ENCODE data around the gene KCNAB1. TPM values are rescaled to one million over a fixed set of nuclear protein-coding genes. Genes with fewer than 3 reads are reported as not detected.

KCNAB1 gene
- total and polyA plus RNA-seq, 2 of the 8 experiments (the other 6 are each of a cell fraction or from before 2014, with no cell fraction given): 0.51 to 2.3 TPM

DNA sequence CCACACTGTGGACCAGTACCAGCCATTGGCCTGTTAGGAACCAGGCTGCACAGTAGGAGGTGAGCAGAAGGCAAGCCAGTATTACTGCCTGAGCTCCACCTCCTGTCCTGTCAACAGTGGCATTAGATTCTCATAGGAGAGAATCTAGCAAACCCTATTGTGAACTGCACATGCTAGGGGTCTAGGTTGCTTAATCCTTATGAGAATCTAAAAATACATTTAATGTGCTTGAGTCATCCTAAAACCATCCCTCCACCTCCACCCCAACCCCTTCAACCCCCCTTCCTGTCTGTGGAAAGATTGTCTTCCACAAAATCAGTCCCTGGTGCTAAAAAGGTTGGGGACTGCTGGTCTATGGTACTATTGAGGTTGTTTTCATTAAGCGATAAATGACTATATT, 49.3 kb upstream of the KCNAB1 start:
- no peaks in the 10 kb centered on the region; a peak in 1 of 8 replicates for H3K36me3 ChIP-seq (ENCODE audit: control insufficient read depth in 2 of 4, insufficient read depth in 4 of 4, low read length in 3 of 4)
- POLR2A ChIA-PET (ENCODE audit: partially characterized antibody): no interaction called here
- no peak overlapping the region for H3K23ac ChIP-seq (ENCODE audit: insufficient read length)
- DNase-seq (ENCODE audit: low read depth in 1 of 2, low spot score in 2 of 2): no peak
- H2AK5ac ChIP-seq (ENCODE audit: low read depth, low read length): no peak overlapping the region
- no peak overlapping the region for H2BK12ac ChIP-seq (ENCODE audit: low read depth, low read length)
- H2BK120ac ChIP-seq (replicated peaks; ENCODE audit: low read depth, low read length): no peak overlapping the region
- H3K23me2 ChIP-seq (ENCODE audit: low read depth, low read length): no peaks in the 10 kb centered on the region
- no peak overlapping the region for H2BK20ac ChIP-seq (ENCODE audit: low read length)
- no peak overlapping the region for H3K4me3 ChIP-seq (ENCODE audit: extremely low read depth in 1 of 4, insufficient read depth in 2 of 4, low read depth in 3 of 4, low read length in 4 of 4)
- CTCF ChIA-PET (ENCODE audit: partially characterized antibody): interaction anchor here (0.7 to 0.8 kb wide), 2 partner anchors 11 to 36 kb away, joined by 3 to 4 read pairs; no protein-coding TSS in a partner anchor
- no peak overlapping the region for H3K56ac ChIP-seq (replicated peaks; ENCODE audit: insufficient read length, low read depth, low read length)
- no peak overlapping the region for H3K27ac ChIP-seq (ENCODE audit: low read depth, low read length)
- H3K9ac ChIP-seq (replicated peaks in 1 of 4; ENCODE audit: extremely low read depth in 1 of 4, low read depth in 3 of 4, low read length in 3 of 4): no peak overlapping the region
- no peak overlapping the region for H3K14ac ChIP-seq (ENCODE audit: insufficient read length)
- WGBS, 2 experiments (ENCODE audit: extremely low coverage in 1 of 2, insufficient coverage in 1 of 2, insufficient read length in 1 of 2, insufficient replicate concordance in 2 of 2, low coverage in 1 of 2, low lambda C conversion rate in 2 of 2, missing lambda C conversion rate in 1 of 2): 89% methylated on average over 1 of the region's 1 CpG; no CpG with 5 or more reads in 1 of the 2 experiments
- no peak overlapping the region for H3K18ac ChIP-seq (ENCODE audit: extremely low read depth, low read length)
- H2BK5ac ChIP-seq (ENCODE audit: low read depth, low read length): no peak overlapping the region
- H3K4ac ChIP-seq (replicated peaks; ENCODE audit: insufficient read length, low read depth, low read length): no peak overlapping the region
- no peaks in the 10 kb centered on the region for H3K27me3 ChIP-seq (replicated peaks in 1 of 4; ENCODE audit: control insufficient read depth in 3 of 4, extremely low read depth in 1 of 4, insufficient read depth in 3 of 4, low read length in 3 of 4)
- no peak overlapping the region for H4K8ac ChIP-seq (ENCODE audit: extremely low read depth, insufficient read depth, low read length)
- no peak overlapping the region for H4K91ac ChIP-seq (replicated peaks; ENCODE audit: insufficient read length, low read length)
- H3K4me1 ChIP-seq (replicated peaks in 1 of 4; ENCODE audit: control insufficient read depth in 3 of 4, insufficient read depth in 4 of 4, low read length in 3 of 4): no peaks in the 10 kb centered on the region
- H4K5ac ChIP-seq (ENCODE audit: insufficient read length, low read depth, low read length): no peak overlapping the region
- no peak overlapping the region for H3K4me2 ChIP-seq (ENCODE audit: insufficient read depth in 1 of 2, low read depth in 2 of 2, low read length in 2 of 2)
- peaks cover 0 to 6% of the 10 kb centered on the region in 2 experiments; a peak in 1 of 4 replicates for H3K9me3 ChIP-seq (ENCODE audit: insufficient read depth in 2 of 2, low read depth in 1 of 2, low read length in 1 of 2)
- H2BK15ac ChIP-seq (ENCODE audit: low read length): no peak overlapping the region
- H2AFZ ChIP-seq (ENCODE audit: low read length): no peak overlapping the region
- no peaks in the 10 kb centered on the region for H4K20me1 ChIP-seq (replicated peaks in 1 of 2; ENCODE audit: control insufficient read depth in 1 of 2, insufficient read depth in 2 of 2, low read length in 2 of 2)
- TF ChIP-seq POLR2A (IDR thresholded peaks at IDR 0.05; ENCODE audit: control extremely low read depth in 1 of 2, low read depth in 2 of 2, low read length in 2 of 2) (no peak), NRF1 (IDR thresholded peaks at IDR 0.05; ENCODE audit: low read depth, low read length) (no peak), PHF8 (conservative IDR thresholded peaks at IDR 0.05; ENCODE audit: low read depth, low read length) (no peak), BACH1 (IDR thresholded peaks at IDR 0.05; ENCODE audit: low read length) (no peak), HDAC6 (IDR thresholded peaks at IDR 0.05; ENCODE audit: low read depth, low read length) (no peak), RXRA (IDR thresholded peaks at IDR 0.05; ENCODE audit: insufficient read depth, low read depth, low read length) (no peak), RNF2 (IDR thresholded peaks at IDR 0.05; ENCODE audit: borderline replicate concordance, low read depth, low read length, missing control alignments, poor library complexity, severe bottlenecking) (no peak), MAFK (IDR thresholded peaks at IDR 0.05; ENCODE audit: low read depth, low read length) (no peak), POLR2AphosphoS5 (IDR thresholded peaks at IDR 0.05; ENCODE audit: low read depth, low read length) (no peak), RBBP5 (IDR thresholded peaks at IDR 0.05; ENCODE audit: borderline replicate concordance, low read depth, low read length) (no peak), GABPA (IDR thresholded peaks at IDR 0.05; ENCODE audit: borderline replicate concordance, insufficient read depth, low read length) (no peak), KDM1A (IDR thresholded peaks at IDR 0.05; ENCODE audit: borderline replicate concordance, low read length) (no peak), ASH2L (IDR thresholded peaks at IDR 0.05; ENCODE audit: low read length) (no peak)
- TF ChIP-seq, protein P1, sequence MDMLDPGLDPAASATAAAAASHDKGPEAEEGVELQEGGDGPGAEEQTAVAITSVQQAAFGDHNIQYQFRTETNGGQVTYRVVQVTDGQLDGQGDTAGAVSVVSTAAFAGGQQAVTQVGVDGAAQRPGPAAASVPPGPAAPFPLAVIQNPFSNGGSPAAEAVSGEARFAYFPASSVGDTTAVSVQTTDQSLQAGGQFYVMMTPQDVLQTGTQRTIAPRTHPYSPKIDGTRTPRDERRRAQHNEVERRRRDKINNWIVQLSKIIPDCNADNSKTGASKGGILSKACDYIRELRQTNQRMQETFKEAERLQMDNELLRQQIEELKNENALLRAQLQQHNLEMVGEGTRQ (IDR thresholded peaks at IDR 0.05; ENCODE audit: low read length): no peak
- no peak for FAIRE-seq
- H3K79me1 ChIP-seq (ENCODE audit: low read depth, low read length): no peaks in the 10 kb centered on the region
- no peaks in the 10 kb centered on the region for H3K79me2 ChIP-seq (ENCODE audit: control insufficient read depth in 1 of 2, insufficient read depth in 2 of 2, low read length in 2 of 2)

All from H1 (cell line).